HG02938 (cell line): ENCODE results near the gene SYTL2.

Experiments
- ATAC-seq: cut with Tn5 transposase; IDR thresholded peaks from one replicate; pipeline ENCODE4 v1.9.1; 2021; ENCODE audit warnings: mild to moderate bottlenecking, moderate library complexity; ENCODE audit not compliant: unreplicated experiment

The SYTL2 gene

GRCh38 chr11:85828640-85828978, 17.7 kb upstream of the SYTL2 start:
- no peak for ATAC-seq

GRCh38 chr11:85827748-85828639, 17.1 kb upstream of the SYTL2 start:
- ATAC-seq = peak; percentile 64

GRCh38 chr11:85826116-85826855, 15.3 kb upstream of the SYTL2 start:
- peak; percentile 45 for ATAC-seq

GRCh38 chr11:85825616-85826015, 14.7 kb upstream of the SYTL2 start:
- ATAC-seq = no peak

- ATAC-seq = no peak
Measured at GRCh38 chr11:85823816-85824215, 12.9 kb upstream of the SYTL2 start.

GRCh38 chr11:85822814-85823213, 11.9 kb upstream of the SYTL2 start:
- ATAC-seq = no peak

- ATAC-seq = no peak
Measured at GRCh38 chr11:85821636-85822035, 10.7 kb upstream of the SYTL2 start.

GRCh38 chr11:85819441-85819840, 8.5 kb upstream of the SYTL2 start:
- ATAC-seq = no peak

GRCh38 chr11:85815186-85815931, 4.4 kb upstream of the SYTL2 start:
- ATAC-seq = no peak

GRCh38 chr11:85813721-85814120, 2.8 kb upstream of the SYTL2 start:
- ATAC-seq = no peak

- ATAC-seq = no peak
Measured at GRCh38 chr11:85811624-85812023, 683 bp upstream of the SYTL2 start.

- no peak for ATAC-seq
Measured at GRCh38 chr11:85810521-85810870, 445 bp downstream of the SYTL2 start.

- no peak for ATAC-seq
Measured at GRCh38 chr11:85809863-85810262, 1.1 kb downstream of the SYTL2 start.

GRCh38 chr11:85809191-85809590, 1.8 kb downstream of the SYTL2 start:
- peak; percentile 56 for ATAC-seq

GRCh38 chr11:85806876-85807275, 4.1 kb downstream of the SYTL2 start:
- no peak for ATAC-seq

- no peak for ATAC-seq
Measured at GRCh38 chr11:85806016-85806415, 4.9 kb downstream of the SYTL2 start.

- no peak for ATAC-seq
Measured at GRCh38 chr11:85805387-85805786, 5.6 kb downstream of the SYTL2 start.

- no peak for ATAC-seq
Measured at GRCh38 chr11:85803920-85804319, 7.0 kb downstream of the SYTL2 start.

- no peak for ATAC-seq
Measured at GRCh38 chr11:85803303-85803702, 7.6 kb downstream of the SYTL2 start.

GRCh38 chr11:85801527-85801926, 9.4 kb downstream of the SYTL2 start:
- no peak for ATAC-seq

GRCh38 chr11:85800595-85801342, 10.2 kb downstream of the SYTL2 start:
- ATAC-seq = no peak
